Stimulated activated CD4-positive, alpha-beta T cell treated with anti-CD3 and anti-CD28 coated beads, Interleukin-12 subunit alpha, Interleukin-12 subunit beta, amount 100 ng/mL, for 48 hours (primary cell): ENCODE results near the gene KANSL1.

Experiments used
- DNase-seq, 3 donors: peaks; one replicate each; pipeline ENCODE4 v3.0.0-alpha.2; 2020; ENCODE audit warnings: low read depth in 2 of 3, low spot score in 1 of 3

The KANSL1 gene

GRCh38 chr17:46144246-46144645 is 49.0 kb downstream of the KANSL1 start:
- DNase-seq, result no peak

- no peak for DNase-seq
Observed at GRCh38 chr17:46143827-46144236, 49.4 kb downstream of the KANSL1 start.

- no peak for DNase-seq
Observed at GRCh38 chr17:46141645-46142044, 51.6 kb downstream of the KANSL1 start.

GRCh38 chr17:46140645-46141197 is 52.5 kb downstream of the KANSL1 start:
- DNase-seq, result no peak

GRCh38 chr17:46139432-46140210 is 53.6 kb downstream of the KANSL1 start:
- no peak for DNase-seq

GRCh38 chr17:46138473-46138872 is 54.8 kb downstream of the KANSL1 start:
- DNase-seq, result no peak

- DNase-seq, result no peak
Observed at GRCh38 chr17:46136820-46137219, 56.4 kb downstream of the KANSL1 start.

- DNase-seq, result no peak
Observed at GRCh38 chr17:46135879-46136563, 57.2 kb downstream of the KANSL1 start.

GRCh38 chr17:46135126-46135812 is 58.0 kb downstream of the KANSL1 start:
- no peak for DNase-seq

- no peak for DNase-seq
Observed at GRCh38 chr17:46129302-46129701, 63.9 kb downstream of the KANSL1 start.

GRCh38 chr17:46128453-46128852 is 64.8 kb downstream of the KANSL1 start:
- DNase-seq, result no peak

GRCh38 chr17:46127524-46127923 is 65.7 kb downstream of the KANSL1 start:
- no peak for DNase-seq

GRCh38 chr17:46126840-46127239 is 66.4 kb downstream of the KANSL1 start:
- DNase-seq, result no peak

GRCh38 chr17:46125831-46126230 is 67.4 kb downstream of the KANSL1 start:
- no peak for DNase-seq

GRCh38 chr17:46124695-46125592 is 68.3 kb downstream of the KANSL1 start:
- DNase-seq, result no peak

- DNase-seq, result no peak
Observed at GRCh38 chr17:46123607-46124006, 69.6 kb downstream of the KANSL1 start.

GRCh38 chr17:46122486-46122871 is 70.8 kb downstream of the KANSL1 start:
- no peak for DNase-seq

- DNase-seq, result no peak
Observed at GRCh38 chr17:46121841-46122485, 71.3 kb downstream of the KANSL1 start.

GRCh38 chr17:46121165-46121764 is 72.0 kb downstream of the KANSL1 start:
- no peak for DNase-seq

- DNase-seq, result no peak
Observed at GRCh38 chr17:46120537-46120936, 72.7 kb downstream of the KANSL1 start.
